Stimulated activated CD4-positive, alpha-beta T cell treated with anti-CD3 and anti-CD28 coated beads, TNF-alpha, amount 100 ng/mL, for 1 hour (primary cell): ENCODE results near the gene LURAP1L.

Source experiments
- DNase-seq, 3 donors: peaks; one replicate each; pipeline ENCODE4 v3.0.0-alpha.2; 2020; ENCODE audit warnings: low read depth in 3 of 3, low spot score in 1 of 3

The LURAP1L gene

DNA sequence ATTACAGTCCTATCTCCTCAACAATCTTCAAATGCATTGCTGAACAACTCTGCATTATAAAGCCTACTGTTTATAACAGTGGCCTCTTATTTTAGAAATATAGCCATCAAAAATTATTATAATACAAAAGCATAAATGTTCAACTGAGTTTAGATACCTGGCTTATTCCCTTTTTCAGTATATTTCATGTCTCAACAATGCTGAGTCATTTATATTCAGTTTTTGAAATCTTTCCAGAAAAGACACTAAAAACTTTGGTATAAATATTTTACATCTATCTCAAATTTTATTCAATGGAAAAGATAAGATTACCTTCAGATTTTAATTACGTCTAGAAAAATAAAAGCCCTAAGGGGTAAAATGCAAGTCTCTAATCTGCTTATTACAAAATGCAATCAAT, 37.9 kb downstream of the LURAP1L start:
- DNase-seq: no peak

- no peak for DNase-seq
These were observed 38.7 kb downstream of the LURAP1L start for GRCh38 chr9:12813533-12813932.

- no peak for DNase-seq
These were observed 39.4 kb downstream of the LURAP1L start for GRCh38 chr9:12813960-12814876.

DNA sequence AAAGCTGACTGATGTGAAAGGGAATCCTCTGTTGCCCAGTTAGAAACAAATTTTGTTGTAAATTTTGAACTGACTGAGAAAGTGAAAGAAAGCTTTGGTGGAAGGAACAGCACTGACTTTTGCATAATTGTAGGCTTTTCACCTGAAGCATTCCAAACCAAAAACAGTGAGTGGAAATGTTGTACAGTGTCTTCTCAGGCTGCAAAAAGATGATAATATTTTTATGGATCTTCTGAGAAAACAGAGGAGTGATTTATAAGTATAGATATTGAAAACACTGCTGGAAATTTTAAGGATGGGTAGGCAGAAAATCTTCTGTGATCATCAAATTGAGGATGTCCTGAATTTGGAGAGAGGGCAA, 40.0 kb downstream of the LURAP1L start:
- DNase-seq: no peak

DNA sequence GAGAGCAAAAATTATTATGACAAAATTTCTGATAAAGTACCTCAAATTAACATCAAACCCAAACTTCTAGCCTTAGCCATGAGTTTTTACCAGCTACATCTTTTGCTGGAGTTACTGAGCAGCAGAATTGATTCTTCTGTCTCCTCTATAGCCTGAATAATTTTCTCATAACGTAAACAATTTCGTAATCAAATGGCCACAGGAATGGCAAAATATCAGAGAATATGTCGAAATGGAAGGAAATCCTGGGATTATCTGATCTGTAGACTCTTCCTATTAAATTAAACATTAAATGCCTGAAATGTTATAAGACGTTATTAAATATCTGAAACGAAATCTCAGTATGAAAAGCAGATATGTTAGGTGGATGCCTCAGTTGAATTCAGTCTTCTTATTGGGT, 41.1 kb downstream of the LURAP1L start:
- no peak for DNase-seq

DNA sequence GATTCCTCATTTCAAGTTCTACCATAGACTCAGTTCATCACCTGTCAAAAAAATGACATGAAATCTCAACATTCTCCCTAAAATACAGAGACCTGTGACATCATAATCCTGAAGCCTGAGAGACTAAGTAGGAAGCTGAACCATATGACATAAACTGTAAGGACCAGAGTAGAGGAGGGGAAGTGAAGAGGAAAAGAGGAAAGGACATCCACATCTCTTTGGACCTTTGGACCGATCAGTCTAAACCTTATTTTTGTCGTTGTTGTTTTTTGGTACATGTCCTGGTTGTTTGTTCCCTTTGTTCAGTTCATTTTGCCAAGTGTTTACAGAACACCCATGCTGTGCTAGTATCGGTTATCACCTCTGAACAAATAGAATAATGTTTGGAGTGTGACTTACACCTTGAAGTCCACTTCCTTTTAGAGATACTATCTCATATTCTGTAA, 41.9 kb downstream of the LURAP1L start:
- no peak for DNase-seq

DNA sequence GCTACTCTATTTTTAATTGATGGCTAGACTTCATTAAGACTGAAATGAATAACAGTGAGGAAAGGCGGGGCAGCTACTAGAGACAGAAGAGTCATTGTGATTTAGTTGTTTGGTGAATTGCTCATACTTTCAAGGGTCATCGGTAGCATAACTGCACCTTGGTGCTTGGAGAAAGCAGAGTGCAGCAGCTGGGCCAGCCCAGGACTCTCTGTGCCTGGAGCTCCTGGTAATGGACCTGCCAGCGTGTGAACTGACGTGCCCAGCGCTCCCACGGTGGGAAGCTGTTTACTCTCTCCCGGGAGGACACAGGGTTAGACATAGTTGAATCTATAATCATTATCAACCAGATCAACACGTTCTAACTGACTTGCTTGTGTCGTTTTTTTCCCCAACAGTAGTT, 42.9 kb downstream of the LURAP1L start:
- no peak for DNase-seq

GRCh38 chr9:12818431-12819000, 43.7 kb downstream of the LURAP1L start:
- DNase-seq: no peak

DNA sequence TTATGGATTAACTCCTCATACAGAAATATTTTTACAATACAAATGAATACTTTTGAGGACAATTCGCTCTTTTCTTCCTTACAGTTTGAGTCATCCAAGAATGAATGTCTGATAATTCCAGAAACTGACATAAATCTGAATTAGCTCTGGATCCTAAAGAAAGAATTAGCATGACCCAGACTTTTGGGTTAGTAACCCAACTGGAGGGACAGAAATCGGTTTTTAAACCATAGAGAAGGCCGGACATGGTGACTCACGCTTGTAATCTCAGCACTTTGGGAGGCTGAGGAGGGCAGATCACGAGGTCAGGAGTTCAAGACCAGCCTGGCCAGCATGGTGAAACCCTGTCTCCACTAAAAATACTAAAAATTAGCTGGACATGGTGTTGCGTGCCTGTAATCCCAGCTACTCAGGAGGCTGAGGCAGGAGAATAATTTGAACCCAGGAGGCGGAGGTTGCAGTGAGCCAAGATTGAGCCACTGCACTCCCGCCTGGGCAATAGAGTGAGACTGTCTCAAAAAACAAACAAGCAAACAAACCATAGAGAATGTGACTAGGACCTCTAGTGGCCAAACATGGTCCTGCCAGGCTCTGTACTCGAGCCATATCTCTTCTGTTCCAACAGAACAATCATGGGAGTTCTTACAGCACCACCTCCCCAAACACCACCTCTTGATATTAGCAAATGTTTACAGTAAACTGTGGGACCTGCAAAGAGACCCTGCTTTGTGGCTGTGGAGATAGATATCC, 44.8 kb downstream of the LURAP1L start:
- no peak for DNase-seq

GRCh38 chr9:12822111-12822510, 47.3 kb downstream of the LURAP1L start:
- DNase-seq: no peak

- no peak for DNase-seq
These were observed 52.2 kb downstream of the LURAP1L start for GRCh38 chr9:12826924-12827565.

DNA sequence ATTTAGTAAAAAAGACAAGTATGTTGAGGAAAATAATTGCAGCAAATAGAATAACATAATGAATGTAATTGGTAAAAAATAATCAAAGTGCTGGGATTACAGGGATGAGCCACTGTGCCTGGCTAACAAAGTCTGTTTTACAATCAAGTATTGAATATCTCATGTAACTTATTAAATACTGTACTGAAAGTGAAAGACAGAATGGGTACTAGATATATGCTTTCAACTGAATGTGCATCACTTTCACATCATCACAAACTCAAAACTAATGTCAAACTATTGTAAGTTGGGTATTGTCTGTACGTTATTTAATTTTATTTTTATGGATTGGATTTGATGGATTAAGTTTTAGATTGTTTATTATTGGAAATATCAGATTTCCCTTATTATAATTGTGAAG, 58.9 kb downstream of the LURAP1L start:
- no peak for DNase-seq

DNA sequence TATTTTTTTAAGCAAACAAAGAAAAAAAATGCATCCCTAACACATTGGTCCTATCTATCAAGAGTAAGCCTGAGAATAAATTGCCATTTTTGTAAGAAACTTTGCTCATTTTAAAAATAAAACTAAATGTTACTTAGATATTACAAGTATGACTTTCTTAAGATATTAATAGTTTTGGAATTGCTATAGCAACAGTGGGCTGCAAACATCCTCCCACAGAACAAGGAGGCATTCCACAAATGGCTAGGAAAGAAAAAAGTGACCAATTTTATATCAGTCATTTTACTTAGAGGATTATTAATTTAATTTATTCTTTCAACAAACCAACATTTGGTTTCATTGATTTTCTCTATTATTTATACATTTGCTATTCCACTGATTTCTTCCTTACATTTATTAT, 63.7 kb downstream of the LURAP1L start:
- DNase-seq: no peak

DNA sequence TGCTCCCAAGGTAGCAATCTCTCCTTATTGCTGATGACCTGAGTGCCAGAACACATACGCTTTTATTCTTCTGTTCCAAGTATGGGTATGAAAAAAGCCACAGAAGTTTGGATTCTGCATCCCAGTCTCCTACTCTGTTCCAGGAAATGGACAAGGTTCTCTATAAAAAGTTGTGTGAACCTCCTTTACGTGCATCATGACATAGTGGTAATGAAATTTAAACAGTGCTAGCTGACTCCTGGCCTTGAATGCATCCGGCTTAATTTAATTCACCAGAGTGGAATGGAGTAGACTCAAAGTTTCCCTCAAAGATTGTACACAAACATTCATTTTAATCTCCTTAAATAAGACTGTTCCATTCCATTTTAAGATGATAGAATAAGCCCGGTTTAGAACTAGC, 68.9 kb downstream of the LURAP1L start:
- no peak for DNase-seq

GRCh38 chr9:12846035-12846434, 71.2 kb downstream of the LURAP1L start:
- DNase-seq: no peak

- no peak for DNase-seq
These were observed 72.7 kb downstream of the LURAP1L start for GRCh38 chr9:12847561-12847960.

- no peak for DNase-seq
These were observed 74.7 kb downstream of the LURAP1L start for GRCh38 chr9:12849486-12850003.

GRCh38 chr9:12851341-12852090, 76.7 kb downstream of the LURAP1L start:
- no peak for DNase-seq

DNA sequence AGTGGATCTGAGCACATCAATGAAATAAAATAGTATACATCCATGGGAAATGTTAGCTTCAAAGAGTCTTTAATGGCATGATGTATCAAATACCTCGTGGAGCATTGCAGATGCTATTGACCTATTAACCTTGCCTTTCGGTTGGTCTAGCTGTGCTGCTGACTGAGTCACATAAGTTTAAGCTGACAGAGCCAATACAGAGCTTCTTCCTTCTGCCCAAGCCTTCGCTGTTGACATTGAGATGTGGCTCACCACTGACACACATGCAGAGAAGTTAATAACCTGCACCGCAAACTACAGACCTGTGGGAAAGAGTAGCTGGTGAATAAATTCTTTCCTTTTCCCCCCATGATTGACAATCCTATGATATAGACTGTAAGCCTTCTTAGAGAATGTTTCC, 78.2 kb downstream of the LURAP1L start:
- no peak for DNase-seq

- no peak for DNase-seq
These were observed 79.4 kb downstream of the LURAP1L start for GRCh38 chr9:12854221-12854620.

DNA sequence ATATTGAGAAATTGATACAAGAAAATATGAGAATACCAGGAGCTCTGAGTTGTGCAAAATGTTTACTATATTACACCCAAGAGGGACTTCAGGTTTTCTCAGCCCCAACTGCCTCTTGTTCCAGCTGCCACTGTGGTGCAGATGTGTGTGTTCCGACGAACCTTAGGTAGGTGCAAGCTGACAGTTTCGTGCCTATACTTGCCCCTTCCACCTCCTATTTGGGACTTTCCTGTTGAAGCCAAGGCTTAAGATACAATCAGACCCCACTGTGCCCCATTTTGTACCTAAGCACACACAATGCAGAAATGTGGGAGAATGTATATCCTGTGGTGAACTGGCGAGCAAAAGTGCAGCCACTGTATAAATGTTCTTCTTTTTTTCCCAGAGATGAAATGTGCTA, 80.2 kb downstream of the LURAP1L start:
- no peak for DNase-seq
